Ishikawa (cell line): ENCODE measurements around the gene CD34.

Experiments
- EP300 ChIP-seq: IDR thresholded peaks from 2 replicates; pipeline ENCODE4 v1.6.1; 2012; ENCODE audit warnings: borderline replicate concordance
- RAD21 ChIP-seq: IDR thresholded peaks from 2 replicates; pipeline ENCODE4 v1.6.1; 2012; ENCODE audit warnings: low read depth
- REST ChIP-seq: IDR thresholded peaks from 2 replicates; pipeline ENCODE4 v1.6.1; 2012; ENCODE audit warnings: low read depth, mild to moderate bottlenecking
- TAF1 ChIP-seq: IDR thresholded peaks from 2 replicates; pipeline ENCODE4 v1.6.1; 2012; ENCODE audit warnings: low read depth, mild to moderate bottlenecking
- TCF12 ChIP-seq: IDR thresholded peaks from 2 replicates; pipeline ENCODE4 v1.6.1; 2012; ENCODE audit warnings: low read depth
- ZBTB7A ChIP-seq: IDR thresholded peaks from 2 replicates; pipeline ENCODE4 v1.6.1; 2012; ENCODE audit warnings: low read depth

- TF ChIP-seq TAF1 (no peak), REST (no peak), RAD21 (no peak), EP300 (no peak), TCF12 (no peak), ZBTB7A (no peak)
Observed at GRCh38 chr1:207833381-207833780, 77.5 kb downstream of the CD34 start.
